NCI-H1092 (cell line): ENCODE data around the gene TNFRSF13B.
A peak's percentile ranks its signal among the peaks of the same experiment; 100 is the strongest.
"Not testable (repeated sequence)": the region's sequence is repeated elsewhere in the genome, so short reads cannot be mapped to it uniquely, and the experiment has no call there.

ENCODE experiments used
- DNase-seq: peaks from one replicate; lab custom pipeline; 2025; lab: John Stamatoyannopoulos, UW

Gene TNFRSF13B

GRCh38 chr17:17004997-17005614, 33.2 kb upstream of the TNFRSF13B start:
- not testable (repeated sequence) for DNase-seq

- no peak for DNase-seq
These were observed 32.5 kb upstream of the TNFRSF13B start for GRCh38 chr17:17004251-17004996.

DNA sequence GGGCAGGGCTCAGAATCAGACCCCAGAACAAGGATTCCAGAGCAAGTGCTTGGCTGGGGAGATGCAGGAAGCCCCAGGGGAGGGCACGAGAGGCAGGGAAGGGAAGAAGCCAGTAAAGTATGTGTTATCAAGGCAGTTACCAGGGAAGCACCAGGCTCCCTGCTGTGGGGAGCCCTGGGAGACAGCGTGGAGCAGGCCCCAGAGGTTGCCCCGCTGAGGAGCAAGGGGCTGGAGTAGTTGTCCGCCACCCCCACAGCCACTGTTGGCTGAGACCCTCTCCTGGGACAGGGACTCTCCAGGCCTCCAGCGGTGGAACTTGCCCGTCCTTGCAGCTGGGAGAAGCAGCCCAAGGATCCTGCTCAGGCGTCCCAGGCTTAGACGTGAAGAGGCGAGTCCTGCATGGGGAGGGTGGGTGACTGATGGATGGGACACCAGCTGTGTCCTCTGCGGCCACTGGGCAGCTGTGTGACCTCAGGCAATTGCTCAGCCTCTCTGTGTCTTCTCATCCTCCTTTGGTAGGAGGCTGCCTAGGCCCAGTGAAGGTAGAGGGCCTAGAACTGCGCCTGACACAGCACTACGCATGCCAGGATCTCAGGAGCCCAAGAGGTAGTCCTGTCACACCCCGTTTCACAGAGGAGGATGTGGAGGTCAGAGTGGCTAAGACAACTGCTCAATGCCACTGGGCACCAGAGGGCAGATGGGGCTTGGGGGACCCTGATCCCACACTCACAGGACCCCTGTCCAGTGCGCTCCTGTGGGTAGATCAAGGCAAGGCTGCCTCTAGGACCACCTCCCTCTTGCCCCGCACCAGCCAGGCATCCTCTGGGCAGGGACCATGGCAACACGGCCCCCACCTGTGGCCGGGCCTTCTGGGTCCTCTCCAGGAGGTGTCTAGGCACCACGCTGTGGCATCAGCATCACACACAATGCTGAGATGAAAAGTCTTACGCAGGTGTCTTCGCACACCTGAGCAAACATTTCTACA, 31.1 kb upstream of the TNFRSF13B start:
- DNase-seq: not testable (repeated sequence)

DNA sequence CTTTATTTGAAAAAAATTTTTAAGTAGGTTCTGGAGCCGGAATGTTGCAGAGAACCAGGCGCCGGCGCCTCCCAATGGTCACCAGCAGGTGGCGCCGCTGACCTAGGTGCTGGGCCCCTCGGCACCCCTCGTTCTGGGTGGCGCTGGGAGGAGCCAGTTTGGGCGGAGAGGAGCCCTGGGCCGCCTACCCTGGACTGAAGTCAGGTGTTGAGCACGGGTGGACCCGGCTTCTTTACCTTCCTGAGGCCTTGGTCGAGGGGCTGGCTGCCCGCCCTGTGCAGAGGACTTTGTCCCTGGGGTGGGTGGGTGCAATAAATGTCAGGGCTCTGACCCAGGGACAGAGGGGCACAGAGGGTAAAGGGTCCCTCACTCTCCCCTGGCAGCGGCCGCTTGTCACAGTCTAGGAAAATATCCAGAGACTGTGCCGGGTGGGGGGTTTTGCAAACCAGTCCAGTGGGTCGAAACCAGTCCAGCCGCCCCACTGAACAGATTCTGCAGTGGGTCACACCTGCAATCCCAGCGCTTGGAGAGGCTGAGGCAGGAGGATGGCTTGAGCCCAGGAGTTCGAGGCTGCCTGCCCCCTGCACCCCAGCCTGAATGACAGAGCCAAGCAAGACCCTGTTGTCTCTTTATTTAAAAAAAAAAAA, 30.1 kb upstream of the TNFRSF13B start:
- peak; percentile 8 for DNase-seq

GRCh38 chr17:17001076-17001777, 29.3 kb upstream of the TNFRSF13B start:
- DNase-seq: no peak

GRCh38 chr17:16999931-17000625, 28.2 kb upstream of the TNFRSF13B start:
- DNase-seq: no peak

DNA sequence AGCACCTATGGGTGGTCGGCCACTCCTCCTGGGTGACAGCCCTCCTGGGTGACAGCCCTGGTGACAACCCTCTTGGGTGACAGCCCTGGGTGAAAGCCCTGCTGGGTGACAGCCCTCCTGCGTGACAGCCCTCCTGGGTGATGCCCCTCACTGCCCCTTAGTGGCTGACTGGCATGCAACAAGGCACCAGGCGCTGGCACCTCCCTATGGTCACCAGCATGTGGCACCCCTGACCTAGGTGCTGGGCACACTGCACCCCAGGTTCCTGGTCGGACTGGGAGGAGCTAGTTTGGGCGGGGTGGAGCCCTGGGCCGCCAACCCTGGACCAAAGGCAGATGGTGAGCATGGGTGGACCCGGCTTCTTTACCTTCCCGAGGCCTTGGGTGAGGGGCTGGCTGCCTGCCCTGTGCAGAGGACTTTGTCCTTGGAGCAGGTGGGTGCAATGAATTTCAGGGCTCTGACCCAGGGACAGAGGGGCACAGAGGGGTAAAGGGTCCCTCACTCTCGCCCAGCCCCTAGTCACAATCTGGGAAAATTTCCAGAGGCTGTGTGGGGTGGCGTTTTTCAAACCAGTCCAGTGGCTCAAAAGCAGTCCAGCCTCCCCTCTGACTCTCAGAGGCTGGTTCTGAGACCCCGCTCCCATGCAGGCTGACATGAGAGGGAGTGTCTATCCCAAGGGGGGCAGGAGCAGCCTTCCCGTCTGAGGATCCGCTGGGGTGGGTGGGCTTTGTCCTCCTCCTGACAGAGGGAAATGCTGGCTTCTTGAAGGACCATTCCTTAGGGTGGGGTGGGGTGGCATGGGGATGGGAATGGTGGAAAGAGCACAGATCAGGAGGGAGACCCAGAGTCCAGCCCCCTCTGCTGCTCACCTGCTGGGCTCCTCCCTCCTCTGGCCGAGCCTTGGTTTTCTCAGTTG, 25.9 kb upstream of the TNFRSF13B start:
- no peak for DNase-seq

DNA sequence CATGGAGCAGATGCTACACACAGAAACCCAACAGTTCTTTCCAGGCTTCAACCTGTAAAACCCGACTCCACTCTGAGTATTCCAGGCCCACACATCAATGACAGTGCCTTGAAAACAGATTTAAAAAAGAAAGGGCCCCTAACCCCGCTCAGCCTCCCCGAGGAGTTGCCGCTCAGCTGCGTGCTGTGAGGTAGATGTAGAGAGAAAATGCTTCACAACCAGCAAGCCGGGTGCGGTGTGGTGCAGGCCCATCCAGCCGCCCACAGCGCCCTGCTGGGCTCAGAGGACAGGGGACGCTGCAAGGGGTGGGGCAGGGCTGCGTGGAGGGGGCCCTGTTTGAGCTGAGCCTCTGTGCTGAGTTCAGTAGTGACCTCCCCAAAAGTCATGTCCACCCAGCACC, 24.8 kb upstream of the TNFRSF13B start:
- DNase-seq: not testable (repeated sequence)

- DNase-seq: no peak
These were observed 24.0 kb upstream of the TNFRSF13B start for GRCh38 chr17:16995930-16996329.

- no peak for DNase-seq
These were observed 22.7 kb upstream of the TNFRSF13B start for GRCh38 chr17:16994631-16995030.

DNA sequence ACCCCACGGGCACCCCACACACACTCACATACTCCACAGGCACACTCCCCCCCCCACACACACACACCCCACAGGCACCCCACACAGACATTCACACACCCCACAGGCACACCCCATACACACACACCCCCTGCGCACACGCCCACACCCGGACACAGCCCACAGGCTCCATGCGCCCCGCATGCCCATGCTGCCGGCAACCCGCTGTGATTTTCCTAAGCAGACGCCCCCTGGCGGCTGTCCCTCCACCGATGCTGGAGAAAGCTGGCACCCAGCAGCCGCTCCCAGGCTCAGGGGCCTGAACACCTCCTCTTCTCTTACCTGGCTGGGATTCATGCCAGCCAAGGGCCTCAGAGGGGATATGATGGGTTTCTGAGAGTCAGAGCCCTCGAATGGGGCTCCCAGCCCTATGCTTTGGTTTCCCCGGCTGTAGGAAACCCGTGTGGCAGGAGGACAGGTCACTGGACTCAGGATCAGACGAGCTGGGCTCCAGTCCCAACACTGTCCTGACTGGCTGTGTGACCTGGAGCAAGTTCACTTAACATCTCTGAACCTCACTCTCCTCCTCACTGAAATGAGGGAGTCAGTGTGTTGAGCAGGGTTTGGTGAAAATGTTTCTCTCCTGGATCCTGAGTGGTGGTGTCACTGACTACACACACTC, 19.6 kb upstream of the TNFRSF13B start:
- DNase-seq: peak; percentile 26

DNA sequence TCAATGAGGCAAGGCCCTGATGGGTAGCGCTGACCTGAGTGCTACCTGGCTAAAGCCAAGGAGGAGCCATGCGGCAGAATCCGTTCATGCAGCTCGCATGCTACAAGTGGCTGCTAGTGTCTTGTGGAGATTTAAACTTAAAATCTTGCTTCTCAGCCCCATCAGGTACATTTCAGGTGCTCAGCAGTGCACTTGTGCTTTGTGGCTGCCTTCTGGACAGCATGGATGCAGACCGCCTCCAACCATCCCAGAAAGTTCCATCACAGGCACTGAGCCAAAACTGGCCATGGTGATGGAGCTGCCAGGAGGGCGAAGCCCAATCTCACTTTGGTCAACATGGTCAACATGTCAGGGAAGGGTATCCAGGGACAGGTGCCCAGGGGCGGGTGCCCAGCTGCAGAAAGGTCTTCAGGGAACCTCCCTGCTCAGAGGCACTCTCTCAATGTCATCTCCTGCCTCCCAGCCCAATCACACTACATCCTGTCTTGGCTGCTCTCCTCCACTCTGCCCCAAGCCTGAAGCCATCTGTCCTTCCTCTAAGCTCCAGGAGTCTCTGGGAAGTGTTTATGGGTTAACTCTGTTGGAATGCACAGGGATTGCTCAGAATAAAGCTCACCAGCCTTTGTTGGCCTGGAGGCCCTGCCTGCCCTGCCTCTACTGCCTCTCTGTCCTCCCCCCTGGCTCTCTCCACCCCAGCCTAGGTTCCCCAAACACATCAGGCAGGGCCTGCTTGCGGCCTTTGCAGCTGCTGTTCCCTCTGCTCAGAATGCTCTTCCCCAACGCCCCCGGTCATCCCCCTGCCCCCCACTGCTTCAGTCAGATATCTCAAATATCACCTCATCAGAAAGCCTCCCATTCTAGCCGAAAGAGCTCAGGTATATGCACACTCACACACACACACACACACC, 18.3 kb upstream of the TNFRSF13B start:
- DNase-seq: no peak

- DNase-seq: no peak
These were observed 17.5 kb upstream of the TNFRSF13B start for GRCh38 chr17:16989230-16989952.

DNA sequence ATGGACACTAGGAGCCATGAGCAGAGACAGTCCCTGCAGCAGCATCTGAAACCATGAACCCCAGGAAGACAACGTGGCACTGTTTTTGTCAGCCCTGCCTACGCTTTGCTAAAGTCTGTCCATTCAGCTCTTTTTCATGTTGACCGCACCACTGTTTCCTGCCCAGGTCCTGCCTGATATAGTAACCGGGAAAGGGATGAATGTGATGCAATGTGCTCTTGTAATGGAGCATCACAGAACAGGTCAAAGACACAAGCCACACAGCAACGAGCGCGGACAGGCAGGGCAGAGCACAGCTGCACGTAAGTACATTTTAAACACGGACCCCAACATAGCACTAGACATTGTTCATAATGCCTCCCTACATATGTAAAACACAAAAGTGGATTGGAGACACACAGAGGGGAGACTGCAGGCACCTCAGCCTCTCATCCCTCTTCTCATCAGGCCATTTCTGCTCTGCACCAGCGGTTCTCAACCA, 16.9 kb upstream of the TNFRSF13B start:
- DNase-seq: no peak

GRCh38 chr17:16987830-16988601, 16.1 kb upstream of the TNFRSF13B start:
- DNase-seq: no peak

GRCh38 chr17:16987066-16987829, 15.3 kb upstream of the TNFRSF13B start:
- DNase-seq: no peak
